GM21825 (cell line): Measurements from ENCODE around the gene STK38.
"Not testable (repeated sequence)": the region's sequence is repeated elsewhere in the genome, so short reads cannot be mapped to it uniquely, and the experiment has no call there.

Experiments used
- ATAC-seq: cut with Tn5 transposase; IDR thresholded peaks from one replicate; pipeline ENCODE4 v1.9.1; 2021; ENCODE audit warnings: mild to moderate bottlenecking, moderate library complexity; ENCODE audit not compliant: unreplicated experiment

The STK38 gene

DNA sequence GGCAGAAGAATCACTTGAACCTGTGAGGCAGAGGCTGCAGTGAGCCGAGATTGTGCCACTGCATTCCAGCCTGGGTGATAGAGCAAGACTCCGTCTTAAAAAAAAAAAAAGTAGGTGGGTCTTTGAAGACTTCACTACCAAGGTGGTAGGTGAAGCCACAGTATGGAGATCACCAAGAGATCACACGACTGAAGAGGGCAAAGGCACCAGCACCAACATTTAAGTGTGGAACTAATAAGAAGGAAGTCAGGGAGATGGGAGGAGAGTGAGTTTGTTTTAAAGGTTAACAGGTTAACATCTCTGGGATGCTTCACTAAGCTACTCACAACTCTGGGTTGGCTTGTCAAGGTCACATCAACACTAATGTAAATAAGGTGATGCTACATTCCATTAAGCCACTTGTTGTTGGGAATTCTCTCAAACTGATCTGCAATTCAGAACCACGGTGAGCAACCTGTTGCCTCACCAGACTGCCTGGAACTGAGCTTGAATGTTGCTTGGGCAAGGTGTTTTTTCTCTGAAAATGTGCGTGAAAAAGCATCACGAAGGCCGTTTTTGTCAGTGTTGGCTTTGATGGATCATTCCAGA is 55.8 kb downstream of the STK38 start:
- no peak for ATAC-seq

DNA sequence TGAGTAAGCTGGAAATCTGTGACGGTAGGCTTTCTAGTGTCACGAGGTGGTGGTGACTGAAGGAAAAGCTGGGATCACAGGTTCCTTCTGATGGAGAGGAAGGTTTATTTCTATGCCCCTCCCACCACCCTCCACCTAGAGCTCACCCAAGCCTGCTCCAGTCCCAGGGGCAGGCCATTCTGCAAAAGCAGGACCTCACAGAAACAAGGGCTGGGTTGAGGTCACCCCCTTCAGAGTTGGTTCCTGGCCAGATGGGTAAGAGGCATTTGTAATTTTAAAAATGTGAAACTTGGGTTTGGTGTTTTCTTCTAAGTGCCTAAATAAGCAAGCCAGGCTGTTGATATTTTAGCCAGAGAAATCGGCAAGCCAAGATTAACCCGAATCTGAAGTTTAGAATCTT is 57.9 kb downstream of the STK38 start:
- no peak for ATAC-seq

DNA sequence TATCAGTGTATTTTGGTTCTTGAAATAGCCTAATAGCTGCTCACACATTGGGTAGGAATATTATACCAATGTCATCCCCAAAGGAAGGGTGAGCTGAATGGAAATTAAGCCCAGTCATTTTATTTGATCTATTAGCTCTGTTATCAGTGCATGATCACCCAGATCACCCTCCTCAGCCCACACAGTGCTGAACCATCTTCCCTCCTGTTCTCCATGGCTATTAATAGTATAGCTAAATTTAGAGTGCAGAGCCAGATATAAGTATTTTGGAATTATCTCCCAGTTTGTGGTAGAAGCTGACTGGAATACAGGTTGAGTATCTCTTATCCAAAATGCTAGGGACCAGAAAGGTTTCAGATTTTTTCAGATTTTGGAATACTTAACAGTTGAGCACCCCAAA is 59.1 kb downstream of the STK38 start:
- ATAC-seq, result no peak

DNA sequence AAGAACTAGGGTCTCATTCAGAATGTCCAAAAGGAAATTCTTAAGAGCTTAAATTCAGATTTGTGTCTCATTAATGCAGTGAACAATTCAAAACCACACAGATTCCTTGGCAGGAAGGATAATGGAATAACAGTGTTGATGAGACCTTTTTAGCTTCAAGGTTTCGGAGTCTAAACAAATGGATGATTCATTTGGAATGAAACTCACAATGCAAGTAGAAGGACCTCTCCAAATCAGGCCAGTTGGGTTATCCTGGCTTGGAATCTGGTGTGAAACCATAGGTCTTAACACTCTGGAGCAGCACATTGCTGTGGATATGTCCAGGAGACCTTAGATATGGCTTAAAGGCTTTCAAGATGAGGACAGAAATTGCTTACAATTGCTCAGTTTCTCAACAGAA is 59.6 kb downstream of the STK38 start:
- no peak for ATAC-seq

DNA sequence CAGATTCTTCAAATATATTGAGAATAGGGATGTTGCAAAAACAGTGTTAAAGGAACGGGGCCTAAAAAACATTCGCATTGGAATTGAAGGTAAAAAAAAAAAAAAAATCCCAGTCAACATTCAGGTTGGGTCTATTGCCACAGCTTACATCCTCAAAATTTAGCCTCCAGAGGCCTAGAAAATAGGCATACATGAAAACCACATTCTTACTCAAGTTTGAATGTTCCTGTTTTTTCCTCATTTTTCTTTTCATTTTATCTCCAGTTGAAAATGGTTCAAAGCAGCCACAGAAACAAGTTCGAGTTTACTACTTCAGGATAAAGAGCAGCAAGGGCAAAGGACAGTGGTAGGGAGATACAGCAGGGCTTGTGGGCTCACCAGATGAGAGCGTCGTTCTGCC is 62.5 kb downstream of the STK38 start:
- ATAC-seq, result no peak

DNA sequence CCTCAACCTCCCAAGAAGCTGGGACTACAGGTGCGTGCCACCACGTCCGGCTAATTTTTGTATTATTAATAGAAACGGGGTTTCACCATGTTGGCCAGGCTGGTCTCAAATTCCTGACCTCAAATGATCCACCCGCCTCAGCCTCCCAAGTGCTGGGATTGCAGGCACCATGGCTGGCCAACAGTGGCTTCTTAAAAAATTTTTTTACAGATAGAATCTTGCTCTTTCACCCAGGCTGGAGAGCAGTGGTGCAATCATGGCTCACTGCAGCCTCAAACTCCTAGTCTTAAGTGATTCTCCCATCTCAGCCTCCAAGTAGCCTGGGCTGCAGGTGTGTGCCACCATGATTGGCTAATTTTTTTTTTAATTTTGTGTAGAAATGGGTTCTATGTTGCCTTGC is 64.0 kb downstream of the STK38 start:
- ATAC-seq, result not testable (repeated sequence)

DNA sequence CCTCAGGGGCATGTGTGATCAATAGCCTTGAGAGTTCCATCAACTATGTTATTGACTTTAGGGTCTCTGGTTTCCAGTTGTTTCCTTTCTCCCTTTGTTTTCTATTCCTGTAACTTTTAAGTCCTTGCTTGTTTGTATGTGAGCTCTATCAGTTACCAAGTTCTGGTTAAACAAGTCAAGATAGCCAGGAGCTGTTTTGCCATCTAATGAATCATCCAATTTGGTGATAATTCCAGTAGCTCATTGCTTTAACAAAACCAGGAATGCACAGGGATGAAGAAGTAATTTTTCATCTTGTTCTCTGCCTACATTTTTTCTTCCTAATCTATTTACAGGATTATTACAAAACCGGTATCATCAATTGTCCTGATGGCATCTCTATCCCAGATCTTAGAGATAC is 68.0 kb downstream of the STK38 start:
- ATAC-seq, result no peak

DNA sequence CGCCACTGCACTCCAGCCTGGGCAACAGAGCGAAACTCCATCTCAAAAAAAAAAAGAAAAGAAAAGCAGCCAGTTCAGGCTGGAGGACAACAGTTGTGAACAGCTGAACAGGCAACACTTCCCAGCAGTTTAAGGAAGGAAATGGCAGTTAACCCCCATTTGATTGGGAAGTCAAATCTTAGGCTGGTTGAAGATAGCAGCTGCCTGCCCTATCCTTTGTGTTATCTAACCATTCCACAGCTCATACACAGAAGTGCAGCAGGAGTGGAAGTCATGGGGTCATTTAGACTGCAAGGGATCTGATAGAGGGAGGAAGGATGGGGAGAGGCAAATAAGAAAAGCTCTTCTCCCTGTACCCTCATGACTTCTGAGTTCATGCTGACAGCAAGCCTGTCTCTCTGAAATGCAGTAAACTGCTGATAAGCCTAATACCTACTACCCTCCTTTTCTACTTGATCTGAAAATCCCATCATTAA is 69.2 kb downstream of the STK38 start:
- no peak for ATAC-seq

DNA sequence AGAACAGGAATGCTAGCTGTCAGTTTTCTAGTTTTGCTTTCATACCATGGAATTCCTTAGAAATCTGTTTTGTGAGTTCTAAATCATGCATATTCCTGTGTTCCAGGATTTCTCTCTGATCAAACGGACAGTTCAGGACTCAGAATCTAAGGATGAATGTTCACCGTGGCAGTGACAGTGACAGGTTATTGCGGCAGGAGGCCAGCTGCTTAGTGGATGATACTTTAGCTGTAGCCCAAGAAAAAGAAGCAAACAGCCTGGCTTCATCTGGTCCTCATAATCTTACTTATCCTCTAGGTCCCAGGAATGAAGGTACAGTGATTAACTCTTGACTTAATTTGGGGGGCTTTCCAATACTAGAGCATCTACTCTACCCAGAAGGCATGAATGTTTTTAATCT is 77.3 kb downstream of the STK38 start:
- ATAC-seq, result no peak

DNA sequence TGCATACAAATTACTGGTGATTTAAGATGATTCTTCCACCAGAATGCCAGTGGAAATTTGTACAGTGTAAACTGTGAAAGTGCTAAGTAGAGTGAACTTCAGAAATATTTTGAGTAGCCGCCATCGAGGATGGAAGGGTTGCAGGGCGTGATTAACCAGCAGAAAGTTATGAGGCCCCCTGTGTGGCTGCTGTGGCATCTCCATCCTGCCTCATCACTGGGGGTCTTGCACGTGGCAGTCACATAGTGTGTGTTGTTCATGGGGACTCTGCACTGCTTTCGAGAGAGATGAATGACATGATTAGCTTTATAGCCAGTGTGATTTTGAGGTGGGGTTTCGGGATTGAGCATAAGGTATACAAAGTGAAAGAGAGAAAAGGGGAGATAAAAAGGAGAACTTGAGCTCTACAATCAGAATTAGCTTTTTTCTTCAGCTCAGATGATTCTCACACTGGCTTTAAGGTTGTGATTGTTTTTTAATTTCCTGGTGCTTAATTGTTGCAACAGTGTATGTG is 78.1 kb downstream of the STK38 start:
- no peak for ATAC-seq

DNA sequence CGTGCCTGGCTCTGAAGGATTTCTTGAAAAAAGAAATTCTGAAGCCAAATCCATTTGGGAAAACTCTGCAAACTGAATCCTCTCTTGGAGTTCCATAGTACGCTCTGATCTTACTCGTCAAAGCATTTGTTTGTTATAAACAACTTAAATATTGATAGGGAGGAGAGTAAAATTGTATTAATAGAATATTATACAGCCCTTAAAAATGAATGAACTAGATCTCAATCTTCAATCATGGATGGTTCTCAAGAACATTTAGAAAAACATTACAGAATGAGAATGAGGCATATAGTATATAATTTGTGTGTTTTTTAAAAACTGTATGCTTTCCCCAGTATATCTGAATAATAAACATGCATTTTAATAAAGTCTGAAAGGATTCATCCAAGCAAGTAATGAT is 79.7 kb downstream of the STK38 start:
- ATAC-seq, result no peak

DNA sequence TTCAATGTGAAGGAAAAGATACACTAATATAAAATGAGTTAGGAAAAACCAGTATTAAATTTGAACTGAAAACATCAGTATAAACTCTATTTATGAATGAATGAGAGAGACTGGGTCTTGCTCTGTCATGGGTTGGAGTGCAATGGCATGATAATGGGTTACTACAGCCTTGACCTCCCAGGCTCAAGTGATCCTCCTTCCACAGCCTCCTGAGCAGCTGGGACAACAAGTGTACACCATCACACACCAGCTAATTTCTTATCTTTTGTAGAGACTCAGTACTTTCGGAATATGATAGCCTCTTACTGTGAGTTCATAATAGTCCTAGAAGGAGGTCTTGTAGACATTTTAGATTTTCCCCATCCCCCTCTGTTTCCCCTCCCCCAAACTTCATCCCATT is 83.0 kb downstream of the STK38 start:
- ATAC-seq, result no peak

DNA sequence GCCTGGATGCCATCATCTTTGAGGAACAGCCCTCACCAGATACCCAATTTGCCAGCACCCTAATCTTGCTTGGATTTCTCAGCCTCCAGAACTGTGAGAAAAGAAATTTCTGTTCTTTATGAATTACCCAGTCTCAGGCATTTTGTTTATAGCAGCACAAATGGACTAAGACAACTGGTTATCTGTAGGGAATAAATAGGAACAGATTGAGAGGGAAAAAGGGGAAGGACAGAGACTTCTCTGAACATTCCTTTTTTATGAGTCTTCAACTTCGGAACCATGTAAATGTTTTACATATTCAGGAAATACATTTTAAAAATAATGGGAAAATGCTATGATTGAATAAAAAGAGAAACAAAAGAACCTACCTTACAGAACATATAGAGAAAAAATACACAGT is 83.6 kb downstream of the STK38 start:
- ATAC-seq, result no peak

DNA sequence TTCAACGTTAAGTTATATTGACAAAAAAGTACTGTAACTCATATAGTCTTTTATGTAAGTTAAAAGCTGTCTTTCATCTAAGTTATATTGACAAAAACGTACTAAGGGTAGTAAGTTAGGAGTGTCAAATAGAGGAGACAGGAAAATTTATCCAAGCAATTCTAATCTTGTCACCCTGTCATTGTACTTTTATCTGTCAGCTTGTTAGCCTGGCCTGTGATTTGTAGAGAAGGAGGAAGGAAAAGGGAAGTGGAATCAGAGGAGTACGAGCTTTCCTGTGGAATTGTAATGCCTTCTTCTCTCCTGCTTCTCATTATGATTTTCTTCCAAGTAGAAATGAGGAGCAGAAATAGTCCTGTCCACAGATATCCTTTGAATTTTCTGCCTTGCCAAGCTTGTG is 85.6 kb downstream of the STK38 start:
- no peak for ATAC-seq

DNA sequence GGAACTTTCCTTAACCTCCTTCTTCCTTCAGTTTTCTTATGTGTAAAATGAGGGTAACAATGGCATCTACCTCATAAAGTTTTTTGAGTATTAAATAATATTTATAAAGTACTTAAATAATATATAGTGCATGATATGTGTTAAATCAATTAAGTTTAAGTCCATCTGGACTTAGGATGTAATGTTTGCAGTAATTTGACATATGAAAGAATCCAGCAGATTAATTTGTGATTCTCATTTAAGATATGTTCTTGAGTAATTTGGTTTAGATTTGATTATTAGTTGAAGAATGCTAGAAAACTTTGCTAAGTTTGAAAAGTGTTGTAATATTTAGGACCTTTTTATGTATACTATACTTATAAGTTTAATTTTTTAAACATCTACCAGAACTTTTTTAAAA is 86.4 kb downstream of the STK38 start:
- no peak for ATAC-seq

DNA sequence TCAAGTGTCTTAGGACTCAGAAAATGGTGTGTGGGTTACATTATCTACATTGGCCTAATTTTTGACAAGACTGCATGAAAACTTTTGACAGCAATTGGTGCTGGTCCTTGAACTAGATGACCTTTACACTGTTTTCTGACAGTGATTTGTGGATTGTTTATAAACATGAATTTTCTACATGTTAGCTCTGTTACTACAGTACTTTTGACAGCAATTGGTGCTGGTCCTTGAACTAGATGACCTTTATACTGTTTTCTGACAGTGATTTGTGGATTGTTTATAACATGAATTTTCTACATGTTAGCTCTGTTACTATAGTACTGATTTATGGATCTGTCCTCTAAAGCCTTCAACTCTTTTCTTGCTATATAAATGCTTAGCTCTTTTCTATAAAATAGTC is 87.8 kb downstream of the STK38 start:
- ATAC-seq, result no peak

DNA sequence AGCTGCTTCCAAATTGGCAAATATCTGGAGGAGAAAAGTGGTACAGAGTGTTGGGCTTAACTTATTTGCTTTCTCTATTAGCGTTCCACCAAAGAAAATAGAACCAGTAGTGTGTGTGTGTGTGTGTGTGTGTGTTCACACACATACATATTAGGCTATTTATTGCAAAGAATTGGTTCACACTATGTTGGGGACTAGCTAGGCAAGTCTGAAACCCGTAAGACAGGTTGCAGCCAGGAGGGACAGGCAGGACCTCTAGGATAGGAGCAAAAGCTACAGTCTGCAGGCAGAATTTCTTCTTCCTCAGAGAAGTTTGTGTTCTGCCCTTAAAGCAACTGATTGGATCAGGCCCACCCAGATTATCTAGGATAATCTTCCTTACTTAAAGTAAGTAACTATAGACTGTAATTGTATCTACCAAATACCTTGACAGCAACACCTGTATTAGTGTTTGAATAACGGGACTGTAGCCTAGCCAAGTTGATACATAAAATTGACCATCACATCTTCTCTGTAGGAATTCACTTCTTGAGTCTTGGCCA is 91.7 kb downstream of the STK38 start:
- ATAC-seq, result no peak

DNA sequence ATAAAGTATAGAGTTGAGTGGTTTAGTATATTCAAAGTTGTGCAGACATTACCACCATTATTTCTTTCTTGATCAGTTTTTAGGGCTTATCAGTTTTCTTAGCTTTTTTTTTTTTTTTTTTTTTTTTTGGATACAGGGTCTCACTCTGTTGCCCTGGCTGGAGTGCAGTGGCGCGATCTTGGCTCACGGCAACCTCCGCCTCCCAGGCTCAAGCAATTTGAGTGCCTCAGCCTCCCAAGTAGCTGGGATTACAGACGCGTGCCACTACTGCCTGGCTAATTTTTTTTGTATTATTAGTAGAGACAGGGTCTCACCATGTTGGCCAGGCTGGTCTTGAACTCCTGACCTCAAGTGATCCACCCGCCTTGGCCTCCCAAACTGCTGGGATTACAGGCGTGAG is 94.4 kb downstream of the STK38 start:
- not testable (repeated sequence) for ATAC-seq

DNA sequence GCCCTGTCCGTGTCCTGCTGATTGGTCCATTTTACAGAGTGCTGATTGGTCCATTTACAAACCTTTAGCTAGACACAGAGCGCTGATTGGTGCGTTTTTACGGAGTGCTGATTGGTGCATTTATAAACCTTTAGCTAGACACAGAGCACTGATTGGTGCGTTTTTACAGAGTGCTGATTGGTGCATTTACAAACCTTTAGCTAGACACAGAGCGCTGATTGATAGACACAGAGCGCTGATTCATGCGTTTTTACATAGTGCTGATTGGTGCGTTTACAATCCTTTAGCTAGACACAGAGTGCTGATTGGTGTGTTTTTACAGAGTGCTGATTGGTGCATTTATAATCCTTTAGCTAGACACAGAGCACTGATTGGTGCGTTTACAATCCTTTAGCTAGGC is 98.1 kb downstream of the STK38 start:
- not testable (repeated sequence) for ATAC-seq

DNA sequence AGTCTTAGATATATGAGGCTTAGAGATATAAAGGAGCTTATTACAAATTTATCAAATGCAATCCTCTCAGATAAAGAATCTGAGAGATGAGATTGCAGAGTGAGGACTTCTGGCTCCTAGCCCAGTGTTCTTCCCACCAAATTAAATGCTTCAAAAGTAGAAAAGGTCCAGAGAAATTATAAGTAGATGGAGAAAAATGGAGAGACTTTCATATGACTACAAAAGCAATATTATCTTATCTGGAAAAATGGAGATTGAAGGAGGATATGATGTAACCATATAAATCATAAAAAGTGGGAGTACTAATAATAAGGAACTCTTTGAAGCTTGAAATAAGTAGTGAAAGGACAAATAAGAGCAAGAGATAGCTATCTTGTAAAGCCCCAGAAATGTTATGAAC is 101.7 kb downstream of the STK38 start:
- ATAC-seq, result no peak

DNA sequence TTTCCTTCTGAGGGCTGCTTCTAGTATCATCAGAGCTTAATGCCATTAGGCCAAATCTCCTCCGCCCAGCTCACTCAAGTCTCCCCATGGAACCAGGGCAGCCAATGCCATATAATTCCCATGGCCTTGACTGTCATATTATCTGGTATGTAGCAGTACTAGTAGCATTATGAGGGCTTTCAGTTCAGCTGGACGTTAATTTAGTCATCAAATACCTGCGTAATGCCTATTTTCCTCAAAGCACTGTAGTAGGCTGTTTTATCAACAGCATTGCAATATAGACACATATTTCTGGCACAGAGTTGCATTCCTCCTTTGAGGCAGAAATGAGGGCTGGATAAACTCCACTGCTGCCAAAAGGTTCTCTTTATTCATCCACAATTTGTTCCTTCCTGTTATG is 102.8 kb downstream of the STK38 start:
- ATAC-seq, result no peak
